Naive B cell (primary cell): ENCODE measurements around the gene PHLDA2. TPM values are rescaled to one million over a fixed set of nuclear protein-coding genes. Genes with fewer than 3 reads are reported as not detected.
A peak's percentile ranks its signal among the peaks of the same experiment; 100 is the strongest.

ENCODE experiments used
- ATAC-seq, 2 donors: fragments of 150-1000 bp; cut with Tn5 transposase; 2 replicates each; pipeline ENCODE4 v1.10.0; 2021; ENCODE audit warnings: low read depth in 2 of 2, mild to moderate bottlenecking in 2 of 2, moderate library complexity in 2 of 2
- DNase-seq: peaks from one replicate; pipeline ENCODE4 v3.0.0; 2022
- H3K27ac Mint-ChIP-seq, 6 donors: one replicate each; pipeline ENCODE4 v1.8.0; 2020 to 2022; ENCODE audit warnings: mild to moderate bottlenecking in 6 of 6, mixed read lengths in 6 of 6, moderate library complexity in 5 of 6, inconsistent platforms in 2 of 6
- H3K27me3 Mint-ChIP-seq, 3 donors: one replicate each; pipeline ENCODE4 v1.8.0; 2021 to 2022; ENCODE audit warnings: mixed read lengths in 3 of 3, mild to moderate bottlenecking in 1 of 3
- H3K36me3 Mint-ChIP-seq, 2 donors: one replicate each; pipeline ENCODE4 v1.8.0; 2020 to 2022; ENCODE audit warnings: mixed read lengths in 2 of 2, inconsistent platforms in 1 of 2, mild to moderate bottlenecking in 1 of 2
- H3K4me1 Mint-ChIP-seq, 3 donors: one replicate each; pipeline ENCODE4 v1.8.0; 2020 to 2022; ENCODE audit warnings: mixed read lengths in 3 of 3, inconsistent platforms in 1 of 3, mild to moderate bottlenecking in 1 of 3, moderate library complexity in 1 of 3
- H3K4me3 Mint-ChIP-seq, 8 donors: one replicate each; pipeline ENCODE4 v1.8.0; 2020 to 2022; ENCODE audit warnings: mild to moderate bottlenecking in 8 of 8, mixed read lengths in 8 of 8, moderate library complexity in 8 of 8, inconsistent platforms in 2 of 8
- H3K9me3 Mint-ChIP-seq, 7 donors: one replicate each; pipeline ENCODE4 v1.8.0; 2020 to 2022; ENCODE audit warnings: mixed read lengths in 7 of 7, mild to moderate bottlenecking in 5 of 7, inconsistent platforms in 2 of 7, moderate library complexity in 1 of 7
- polyA plus RNA-seq, 6 donors: library from polyadenylated mRNA; unstranded; fragments of 300-500 nt; fragmentation: Illumina TruSeq; gene quantifications; one replicate each; pipeline ENCODE4 v1.2.3, GENCODE V29; 2021; ENCODE audit warnings: low read depth in 6 of 6

PHLDA2 gene
- polyA plus RNA-seq, 6 donors from 2014 or later, result not detected

DNA sequence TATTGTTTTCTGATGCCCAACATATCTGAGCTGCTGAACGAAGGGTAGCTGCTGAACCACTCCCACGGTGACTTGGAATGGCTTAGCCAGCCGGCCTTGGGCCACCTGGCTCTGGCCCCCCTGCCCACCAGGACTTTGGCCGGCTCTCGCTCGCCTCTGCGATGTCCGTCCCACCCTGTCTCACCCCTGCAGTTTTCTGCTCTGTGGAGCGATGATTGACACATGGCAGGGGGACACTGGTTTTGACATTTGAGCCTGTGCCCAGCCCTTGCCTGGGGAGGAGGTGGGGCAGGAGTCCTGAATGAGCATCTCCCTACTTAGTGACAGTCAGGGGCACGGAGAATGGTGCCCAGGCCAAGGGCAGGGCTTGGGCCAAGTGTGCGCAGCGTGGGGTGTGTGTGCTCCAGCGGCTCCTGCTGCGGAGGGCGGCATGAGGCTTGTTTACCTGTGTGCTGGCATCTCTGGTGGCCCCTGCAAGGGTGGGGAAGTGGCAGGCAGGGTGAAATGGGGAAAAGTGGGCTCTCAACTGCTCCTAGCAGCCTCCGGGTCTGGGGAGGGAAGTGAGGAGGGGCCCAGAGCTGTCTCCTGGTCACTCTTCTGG is 27.9 kb downstream of the PHLDA2 start:
- Mint-ChIP-seq H3K9me3 (peaks cover 0 to 10% (median 6%) of the 10 kb centered on the region in 7 donors), H3K27me3 (peaks cover 0 to 54% (median 8%) of the 10 kb centered on the region in 3 donors), H3K4me3 (peak overlapping the region; percentile 16 to 83 (median 72)), H3K36me3 (peaks cover 0 to 17% of the 10 kb centered on the region in 2 donors), H3K4me1 (peaks cover 16 to 30% (median 23%) of the 10 kb centered on the region in 3 donors), H3K27ac (peak overlapping the region in 2 of 6 donors; percentile 68 to 77)
- no peak for DNase-seq
- no peak for ATAC-seq

DNA sequence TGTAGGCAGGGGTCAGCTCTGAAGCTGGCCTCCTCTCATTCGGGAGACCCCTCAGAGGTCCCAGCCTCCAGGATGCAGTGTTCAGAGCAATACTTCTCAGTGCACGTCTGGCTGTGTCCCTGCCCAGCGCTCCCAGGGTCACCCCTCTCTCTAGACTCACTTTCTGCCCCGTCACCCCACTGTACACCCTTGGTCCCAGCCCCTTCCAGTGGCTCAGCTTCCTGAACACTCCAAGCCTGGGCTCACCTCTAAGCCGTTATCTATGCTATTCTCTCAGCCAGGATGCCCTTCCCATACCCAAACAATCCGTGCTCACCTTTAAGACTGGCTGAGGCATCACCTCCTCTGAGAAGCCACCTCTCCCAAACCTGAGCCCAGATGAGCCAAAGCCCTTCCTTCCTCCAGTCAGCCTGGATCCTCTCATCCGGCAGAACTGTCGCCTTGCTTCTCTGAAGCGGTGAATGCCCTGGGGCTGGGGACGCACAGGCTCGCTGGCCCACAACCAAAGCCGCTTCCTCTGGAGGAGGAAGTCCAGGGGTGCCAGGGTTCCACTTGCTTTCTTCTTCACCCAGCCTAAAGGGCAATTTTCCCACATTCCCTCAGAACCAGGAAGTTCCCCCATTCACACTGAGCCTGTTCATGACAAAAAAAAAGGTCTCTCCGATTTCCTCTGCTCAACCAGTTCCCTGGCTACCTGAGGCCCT is 30.0 kb downstream of the PHLDA2 start:
- DNase-seq, result no peak
- ATAC-seq, result no peak
- H3K27ac Mint-ChIP-seq, result peak overlapping the region in 3 of 6 donors; percentile 69 to 88 (median 86)
- no peaks in the 10 kb centered on the region for H3K36me3 Mint-ChIP-seq
- peaks cover 16 to 23% (median 22%) of the 10 kb centered on the region in 3 donors for H3K4me1 Mint-ChIP-seq
- H3K27me3 Mint-ChIP-seq, result peaks cover 0 to 40% (median 0%) of the 10 kb centered on the region in 3 donors
- peak overlapping the region in 1 of 8 donors; percentile 52 for H3K4me3 Mint-ChIP-seq
- no peaks in the 10 kb centered on the region for H3K9me3 Mint-ChIP-seq

DNA sequence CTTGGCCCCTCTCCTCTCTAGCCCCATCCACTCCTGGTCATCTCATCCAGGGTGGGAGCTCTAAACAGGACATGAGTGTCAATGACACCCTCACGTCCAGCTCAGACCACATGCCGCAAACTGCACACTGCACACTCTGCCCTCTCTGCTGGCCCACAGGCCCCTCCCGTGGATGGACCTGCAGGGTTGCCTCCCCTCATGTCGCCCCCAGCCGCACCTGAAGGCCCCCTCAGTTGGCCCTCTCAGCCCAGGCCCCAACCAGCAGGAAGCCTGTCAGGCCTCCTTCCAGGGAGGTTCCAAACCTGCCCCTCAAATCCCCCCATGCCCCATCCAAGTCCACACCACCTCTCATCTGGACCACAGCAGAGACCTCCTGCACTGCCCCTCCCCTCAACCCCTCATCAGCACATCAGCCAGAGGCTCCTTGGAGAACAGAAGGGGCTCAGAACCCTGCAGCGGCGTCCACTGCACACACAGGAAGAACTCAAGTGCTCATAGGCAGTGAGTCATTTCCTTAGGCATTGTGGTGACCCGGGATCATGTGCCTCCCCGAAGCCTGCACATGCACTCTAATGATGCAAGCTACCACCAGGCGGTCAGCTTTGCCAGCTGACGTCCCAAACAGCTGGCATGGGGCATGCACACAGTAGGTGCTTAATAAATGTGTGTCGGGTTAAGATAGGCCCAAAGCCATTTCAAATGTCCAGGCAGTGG is 30.7 kb downstream of the PHLDA2 start:
- H3K27ac Mint-ChIP-seq, result peak overlapping the region in 3 of 6 donors; percentile 21 to 78 (median 62)
- no peaks in the 10 kb centered on the region for H3K36me3 Mint-ChIP-seq
- DNase-seq (no peak), ATAC-seq (no peak)
- H3K9me3 Mint-ChIP-seq, result no peaks in the 10 kb centered on the region
- peaks cover 0 to 33% (median 0%) of the 10 kb centered on the region in 3 donors for H3K27me3 Mint-ChIP-seq
- peak overlapping the region in 2 of 8 donors; percentile 47 to 52 for H3K4me3 Mint-ChIP-seq
- peaks cover 12 to 23% (median 18%) of the 10 kb centered on the region in 3 donors for H3K4me1 Mint-ChIP-seq

DNA sequence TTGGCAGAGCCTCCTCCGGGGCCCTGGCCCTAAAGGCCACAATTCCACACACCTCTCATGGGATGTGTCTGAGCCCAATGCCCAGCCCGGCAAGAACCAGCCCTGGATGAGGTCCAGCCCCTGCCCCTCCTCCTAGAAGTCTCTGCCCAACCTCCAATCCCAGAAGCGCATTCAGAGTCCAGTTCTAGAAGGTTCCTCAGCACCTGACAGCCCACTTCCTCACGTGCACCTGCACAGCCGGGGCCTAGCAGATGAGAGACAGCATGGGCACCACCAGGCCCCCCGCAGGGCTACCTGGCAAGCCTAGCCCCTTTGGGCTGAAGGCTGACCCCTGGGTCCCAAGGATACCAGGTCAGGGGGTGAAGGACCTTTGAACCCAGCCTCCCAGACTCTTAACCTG is 32.2 kb downstream of the PHLDA2 start:
- Mint-ChIP-seq H3K4me3 (peak overlapping the region in 1 of 8 donors; percentile 6), H3K9me3 (no peaks in the 10 kb centered on the region), H3K27me3 (peaks cover 0 to 31% (median 0%) of the 10 kb centered on the region in 3 donors), H3K27ac (no peak overlapping the region), H3K36me3 (no peaks in the 10 kb centered on the region), H3K4me1 (peaks cover 15 to 29% (median 20%) of the 10 kb centered on the region in 3 donors)
- ATAC-seq (no peak), DNase-seq (no peak)

DNA sequence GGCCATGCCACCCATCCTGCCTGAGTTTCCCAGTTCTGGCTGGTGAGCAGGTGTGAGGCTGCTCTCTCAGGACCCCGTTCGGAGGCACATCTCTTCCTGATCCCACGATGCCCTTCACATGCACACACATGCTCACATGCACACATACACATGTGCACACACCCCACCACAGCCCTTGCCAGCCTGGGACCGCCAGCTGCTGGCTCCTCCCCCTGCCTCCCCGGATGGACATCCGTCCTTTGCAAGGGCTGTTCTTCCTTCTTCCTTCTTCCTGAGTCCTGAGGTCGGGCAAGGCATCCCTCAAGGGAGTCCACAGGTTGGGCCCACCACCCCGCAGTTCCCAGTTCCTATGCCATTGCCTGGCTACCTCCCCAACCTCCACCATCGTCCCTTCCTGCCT is 33.2 kb downstream of the PHLDA2 start:
- ATAC-seq (no peak), DNase-seq (no peak)
- Mint-ChIP-seq H3K4me1 (peaks cover 17 to 30% (median 22%) of the 10 kb centered on the region in 3 donors), H3K27ac (no peak overlapping the region), H3K4me3 (no peak overlapping the region), H3K9me3 (no peaks in the 10 kb centered on the region), H3K36me3 (no peaks in the 10 kb centered on the region), H3K27me3 (peaks cover 0 to 31% (median 0%) of the 10 kb centered on the region in 3 donors)

DNA sequence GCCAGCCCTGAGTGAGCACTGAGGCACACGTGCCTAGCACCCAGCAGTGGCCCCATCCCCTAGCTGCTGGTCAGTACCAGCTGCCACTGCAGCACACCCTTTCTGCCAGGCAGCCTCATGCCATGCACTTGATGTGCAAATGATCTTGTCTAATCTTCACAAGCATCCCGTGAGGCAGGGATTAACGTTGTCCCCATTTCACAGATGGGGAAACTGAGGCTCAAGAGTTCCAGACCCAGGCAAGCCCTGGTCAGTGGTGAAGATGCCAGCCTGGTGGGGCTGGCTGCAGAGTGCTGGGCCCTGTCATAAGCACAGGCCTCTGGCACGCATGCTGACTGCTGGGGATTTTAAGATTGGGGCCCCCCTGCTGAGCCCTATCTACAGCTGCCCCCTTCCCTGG is 35.3 kb downstream of the PHLDA2 start:
- no peaks in the 10 kb centered on the region for H3K9me3 Mint-ChIP-seq
- H3K36me3 Mint-ChIP-seq, result no peaks in the 10 kb centered on the region
- no peak overlapping the region for H3K27ac Mint-ChIP-seq
- peak overlapping the region in 6 of 8 donors; percentile 9 to 73 (median 36) for H3K4me3 Mint-ChIP-seq
- no peak for DNase-seq
- ATAC-seq, result no peak
- peaks cover 6 to 20% (median 15%) of the 10 kb centered on the region in 3 donors for H3K4me1 Mint-ChIP-seq
- H3K27me3 Mint-ChIP-seq, result peaks cover 0 to 24% (median 0%) of the 10 kb centered on the region in 3 donors

DNA sequence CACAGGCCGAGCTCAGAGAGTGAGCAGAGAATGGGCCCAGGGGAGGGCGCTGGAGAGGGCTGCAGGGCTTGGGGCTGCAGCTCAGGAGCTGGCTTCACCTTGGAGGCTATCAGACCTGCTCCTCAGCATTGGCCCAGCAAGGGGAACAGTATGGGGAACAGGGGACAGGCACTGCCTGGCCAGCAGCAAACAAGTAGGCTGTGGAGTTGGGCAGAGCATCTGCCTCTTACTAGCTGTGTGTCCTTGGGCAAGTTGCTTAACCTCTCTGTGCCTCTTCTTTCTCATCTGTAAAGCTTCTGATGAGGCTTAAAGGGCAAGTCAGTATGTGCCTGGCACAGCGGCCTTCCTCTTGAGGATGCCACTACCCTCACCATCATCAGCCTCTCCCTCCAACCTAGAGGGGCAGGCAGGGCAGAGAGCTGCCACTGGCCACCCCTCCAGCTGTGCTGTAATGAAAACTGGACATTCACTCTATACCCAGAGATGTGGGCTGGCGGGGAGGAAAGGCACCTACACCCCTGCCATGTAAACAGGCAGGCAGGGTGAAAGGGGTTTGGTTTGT is 36.2 kb downstream of the PHLDA2 start:
- Mint-ChIP-seq H3K9me3 (no peaks in the 10 kb centered on the region), H3K4me1 (peaks cover 9 to 15% (median 14%) of the 10 kb centered on the region in 3 donors), H3K27ac (no peak overlapping the region), H3K4me3 (peak overlapping the region; percentile 44 to 85 (median 68)), H3K36me3 (no peaks in the 10 kb centered on the region), H3K27me3 (peaks cover 0 to 15% (median 0%) of the 10 kb centered on the region in 3 donors)
- peak; percentile 24 to 34 for ATAC-seq
- DNase-seq, result no peak

DNA sequence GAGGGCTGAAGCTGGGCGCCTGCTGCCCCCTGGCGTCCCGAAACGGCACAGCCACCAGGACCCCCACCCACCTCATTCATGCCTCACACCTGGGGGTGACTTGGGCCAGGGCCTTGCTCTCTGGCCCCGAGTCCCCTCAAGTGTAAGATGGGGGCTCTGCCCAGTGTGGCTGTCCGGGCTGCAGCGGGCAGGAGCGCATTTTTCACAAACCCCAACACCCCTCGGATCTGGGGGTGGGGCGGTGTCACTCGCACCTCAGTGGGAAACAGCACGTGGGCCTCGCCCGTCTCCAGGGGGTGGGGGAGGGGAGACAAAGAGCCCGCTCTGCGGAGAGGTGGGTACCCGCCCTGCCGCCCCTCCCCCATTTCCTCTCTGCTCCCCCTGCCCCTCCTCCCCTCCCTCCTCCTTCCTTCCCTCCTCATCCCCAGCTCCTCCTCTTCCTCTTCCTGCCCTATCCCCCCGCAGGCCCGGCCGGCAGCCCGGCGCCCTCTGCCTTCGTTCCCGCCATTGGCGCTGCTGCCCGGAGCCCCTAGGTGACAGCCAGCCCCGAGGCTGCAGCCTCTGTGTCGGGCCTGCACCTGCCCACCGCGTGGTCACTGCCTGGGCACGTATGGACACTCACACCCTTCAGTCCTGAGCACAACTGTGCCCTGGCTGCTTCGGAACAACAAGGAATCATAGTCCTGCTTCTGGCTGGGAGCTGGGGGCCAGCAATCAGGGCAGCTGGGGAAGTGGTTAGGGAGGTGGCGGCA is 36.8 kb downstream of the PHLDA2 start:
- Mint-ChIP-seq H3K4me3 (peak overlapping the region; percentile 66 to 85 (median 75)), H3K9me3 (no peaks in the 10 kb centered on the region), H3K4me1 (peaks cover 9 to 15% (median 14%) of the 10 kb centered on the region in 3 donors), H3K27me3 (peaks cover 0 to 11% (median 0%) of the 10 kb centered on the region in 3 donors), H3K27ac (no peak overlapping the region), H3K36me3 (no peaks in the 10 kb centered on the region)
- DNase-seq (peak; percentile 55), ATAC-seq (peak; percentile 56 to 59)

DNA sequence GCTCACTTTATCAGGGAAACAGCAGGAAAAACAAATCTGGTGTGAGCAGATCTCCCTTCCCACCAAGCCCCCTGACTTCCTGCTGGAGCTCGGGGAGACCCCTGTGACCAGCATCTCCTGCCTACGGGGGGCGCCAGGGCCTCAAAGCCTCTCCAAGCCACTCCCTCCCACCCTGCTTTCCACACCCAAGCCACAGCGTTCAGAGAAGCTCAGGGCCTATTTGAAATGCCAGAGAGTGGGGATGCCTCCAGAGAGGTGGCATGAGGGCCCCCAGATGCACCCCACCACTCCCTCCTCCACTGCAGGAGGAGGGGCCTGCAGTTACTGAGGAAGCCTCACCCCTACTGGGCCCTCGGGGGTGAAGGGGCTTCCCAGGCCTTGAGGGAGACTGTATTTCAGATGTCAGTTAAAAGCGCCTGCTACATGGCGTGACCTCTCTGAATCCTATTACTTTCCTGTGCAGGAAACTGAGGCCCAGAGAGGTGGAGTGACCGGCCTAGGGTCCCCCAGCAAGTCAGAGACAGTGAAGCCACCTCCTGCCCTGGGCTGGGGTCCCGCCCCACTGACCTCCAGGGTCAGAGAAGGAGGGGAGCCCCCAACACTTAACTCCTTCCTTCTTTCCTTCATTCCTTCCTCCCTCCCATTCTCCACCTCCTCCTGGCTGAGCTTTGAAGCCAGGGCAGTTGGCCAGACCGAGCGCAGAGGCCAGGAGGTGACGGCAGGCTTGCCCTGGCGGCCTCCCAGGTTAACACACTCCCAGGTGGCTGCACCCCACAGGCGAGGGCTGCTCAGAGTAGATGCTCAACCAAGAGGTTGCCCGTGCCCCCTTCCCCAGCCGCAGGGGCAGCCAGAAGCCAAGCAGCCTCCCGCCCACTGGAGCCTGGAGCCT is 37.6 kb downstream of the PHLDA2 start:
- Mint-ChIP-seq H3K9me3 (no peaks in the 10 kb centered on the region), H3K27me3 (peaks cover 0 to 11% (median 0%) of the 10 kb centered on the region in 3 donors), H3K27ac (peak overlapping the region in 1 of 6 donors; percentile 79), H3K4me3 (peak overlapping the region in 7 of 8 donors; percentile 65 to 85 (median 76)), H3K36me3 (no peaks in the 10 kb centered on the region), H3K4me1 (peaks cover 9 to 21% (median 15%) of the 10 kb centered on the region in 3 donors)
- ATAC-seq, result no peak
- DNase-seq, result no peak

DNA sequence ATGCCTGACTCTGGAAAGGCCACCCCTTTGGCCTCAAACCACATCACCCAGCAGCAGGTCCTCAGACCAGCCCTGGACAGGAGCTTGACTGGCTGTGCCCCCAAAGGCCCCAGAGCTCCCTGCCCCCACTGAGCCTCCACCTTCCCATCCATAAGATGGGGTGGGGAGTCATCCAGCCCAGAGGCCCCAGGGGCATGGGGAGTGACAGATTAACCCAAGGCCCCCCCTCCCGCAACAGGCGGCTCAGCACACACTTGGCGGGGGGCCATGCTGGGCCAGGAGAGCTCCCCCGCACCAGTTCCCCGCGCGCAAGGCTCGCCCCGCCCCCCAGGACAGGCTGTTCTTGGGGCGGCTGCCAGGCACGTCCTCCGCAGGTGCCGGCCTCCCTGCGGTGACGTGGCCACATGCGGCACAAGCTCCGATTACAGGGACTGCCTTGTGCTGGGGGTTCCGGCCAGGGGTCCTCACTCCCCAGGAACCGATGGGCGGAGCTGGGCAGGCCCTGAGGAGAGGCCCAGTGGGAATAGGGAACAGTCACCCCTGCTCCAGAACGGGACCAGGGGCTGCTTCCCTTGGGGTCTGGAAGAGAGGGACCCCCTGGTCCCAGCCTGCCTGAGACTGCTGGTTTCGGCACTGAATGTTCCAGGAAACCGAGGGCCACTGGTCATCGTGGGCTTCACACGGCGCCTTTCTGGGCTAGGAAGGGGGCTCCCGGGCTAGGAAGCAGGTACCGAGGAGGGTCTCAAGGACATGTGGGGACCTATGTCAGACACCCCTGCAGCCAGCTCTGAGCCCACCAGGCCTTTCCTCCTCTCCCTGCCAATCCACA is 38.5 kb downstream of the PHLDA2 start:
- peak overlapping the region in 1 of 8 donors; percentile 47 for H3K4me3 Mint-ChIP-seq

More for the DNA sequence above, 38.5 kb downstream of the PHLDA2 start:
- ATAC-seq (no peak), DNase-seq (no peak)
- Mint-ChIP-seq H3K27me3 (peaks cover 0 to 5% (median 0%) of the 10 kb centered on the region in 3 donors), H3K4me1 (peaks cover 9 to 22% (median 15%) of the 10 kb centered on the region in 3 donors), H3K27ac (no peak overlapping the region), H3K9me3 (no peaks in the 10 kb centered on the region), H3K36me3 (no peaks in the 10 kb centered on the region)
